ENCODE data around the gene SPNS3. TPM values are rescaled to one million over a fixed set of nuclear protein-coding genes. Genes with fewer than 3 reads are reported as not detected.

The SPNS3 gene
- polyA plus RNA-seq, 1 donor (not counting 4 experiments of a cell fraction or from before 2014, with no cell fraction given): not detected

GRCh38 chr17:4488989-4489595, 55.4 kb downstream of the SPNS3 start:
- Histone ChIP-seq H3K79me2 (ENCODE audit: control insufficient read depth, insufficient read depth, low read length) (no peaks in the 10 kb centered on the region), H3K4me3 (ENCODE audit: control insufficient read depth in 2 of 3, extremely low read depth in 1 of 3, insufficient read depth in 2 of 3, low read depth in 1 of 3, low read length in 3 of 3) (no peak overlapping the region), H3K9me3 (ENCODE audit: control insufficient read depth, low read depth, low read length) (no peaks in the 10 kb centered on the region), H3K36me3 (ENCODE audit: control insufficient read depth in 2 of 2, extremely low read depth in 1 of 2, insufficient read depth in 2 of 2, low read length in 2 of 2) (no peaks in the 10 kb centered on the region), H3K9ac (ENCODE audit: control insufficient read depth, extremely low read depth, insufficient read depth, low read length) (no peak overlapping the region), H2AFZ (ENCODE audit: control insufficient read depth, low read length) (no peak overlapping the region), H3K4me2 (ENCODE audit: control insufficient read depth, extremely low read depth, insufficient read depth, low read depth, low read length) (no peak overlapping the region), H3K4me1 (ENCODE audit: control insufficient read depth, extremely low read depth, insufficient read depth, low read length) (peaks cover 8% of the 10 kb centered on the region), H4K20me1 (ENCODE audit: control insufficient read depth, extremely low read depth, insufficient read depth, low read length) (no peaks in the 10 kb centered on the region), H3K27me3 (ENCODE audit: control insufficient read depth, extremely low read depth, insufficient read depth, low read length) (no peaks in the 10 kb centered on the region), H3K27ac (ENCODE audit: control insufficient read depth, insufficient read depth, low read length) (no peak overlapping the region), H3K9me1 (ENCODE audit: control insufficient read depth, extremely low read depth, insufficient read depth, low read length) (no peaks in the 10 kb centered on the region)
- DNase-seq (ENCODE audit: low read depth, low spot score) (no peak), FAIRE-seq (no peak)
- dilution Hi-C loops (cut with MboI; ENCODE audit: extremely low pct_ligation_motif_present, low sequenced_read_pairs): no loop called here
- no peak for TF ChIP-seq EZH2 (IDR thresholded peaks at IDR 0.05; ENCODE audit: low read length)
- TF ChIP-seq, protein P1, sequence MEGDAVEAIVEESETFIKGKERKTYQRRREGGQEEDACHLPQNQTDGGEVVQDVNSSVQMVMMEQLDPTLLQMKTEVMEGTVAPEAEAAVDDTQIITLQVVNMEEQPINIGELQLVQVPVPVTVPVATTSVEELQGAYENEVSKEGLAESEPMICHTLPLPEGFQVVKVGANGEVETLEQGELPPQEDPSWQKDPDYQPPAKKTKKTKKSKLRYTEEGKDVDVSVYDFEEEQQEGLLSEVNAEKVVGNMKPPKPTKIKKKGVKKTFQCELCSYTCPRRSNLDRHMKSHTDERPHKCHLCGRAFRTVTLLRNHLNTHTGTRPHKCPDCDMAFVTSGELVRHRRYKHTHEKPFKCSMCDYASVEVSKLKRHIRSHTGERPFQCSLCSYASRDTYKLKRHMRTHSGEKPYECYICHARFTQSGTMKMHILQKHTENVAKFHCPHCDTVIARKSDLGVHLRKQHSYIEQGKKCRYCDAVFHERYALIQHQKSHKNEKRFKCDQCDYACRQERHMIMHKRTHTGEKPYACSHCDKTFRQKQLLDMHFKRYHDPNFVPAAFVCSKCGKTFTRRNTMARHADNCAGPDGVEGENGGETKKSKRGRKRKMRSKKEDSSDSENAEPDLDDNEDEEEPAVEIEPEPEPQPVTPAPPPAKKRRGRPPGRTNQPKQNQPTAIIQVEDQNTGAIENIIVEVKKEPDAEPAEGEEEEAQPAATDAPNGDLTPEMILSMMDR (optimal IDR thresholded peaks at IDR 0.05 in 1 of 3, IDR thresholded peaks at IDR 0.05 in 1 of 3, conservative IDR thresholded peaks at IDR 0.05 in 1 of 3; ENCODE audit: extremely low read depth in 1 of 3, insufficient read depth in 2 of 3, low read length in 3 of 3): no peak

GRCh38 chr17:4490109-4490591, 56.4 kb downstream of the SPNS3 start:
- FAIRE-seq: no peak
- Histone ChIP-seq H3K4me3 (ENCODE audit: control insufficient read depth in 2 of 3, extremely low read depth in 1 of 3, insufficient read depth in 2 of 3, low read depth in 1 of 3, low read length in 3 of 3) (no peak overlapping the region), H3K9me1 (ENCODE audit: control insufficient read depth, extremely low read depth, insufficient read depth, low read length) (no peaks in the 10 kb centered on the region), H3K27ac (ENCODE audit: control insufficient read depth, insufficient read depth, low read length) (no peak overlapping the region), H2AFZ (ENCODE audit: control insufficient read depth, low read length) (no peak overlapping the region), H3K9ac (ENCODE audit: control insufficient read depth, extremely low read depth, insufficient read depth, low read length) (no peak overlapping the region), H3K4me1 (ENCODE audit: control insufficient read depth, extremely low read depth, insufficient read depth, low read length) (peaks cover 7% of the 10 kb centered on the region), H3K4me2 (ENCODE audit: control insufficient read depth, extremely low read depth, insufficient read depth, low read depth, low read length) (no peak overlapping the region), H3K36me3 (ENCODE audit: control insufficient read depth in 2 of 2, extremely low read depth in 1 of 2, insufficient read depth in 2 of 2, low read length in 2 of 2) (no peaks in the 10 kb centered on the region), H4K20me1 (ENCODE audit: control insufficient read depth, extremely low read depth, insufficient read depth, low read length) (no peaks in the 10 kb centered on the region), H3K9me3 (ENCODE audit: control insufficient read depth, low read depth, low read length) (no peaks in the 10 kb centered on the region), H3K27me3 (ENCODE audit: control insufficient read depth, extremely low read depth, insufficient read depth, low read length) (no peaks in the 10 kb centered on the region), H3K79me2 (ENCODE audit: control insufficient read depth, insufficient read depth, low read length) (no peaks in the 10 kb centered on the region)
- TF ChIP-seq EZH2 (IDR thresholded peaks at IDR 0.05; ENCODE audit: low read length): no peak
- TF ChIP-seq, protein P1 (optimal IDR thresholded peaks at IDR 0.05 in 1 of 3, IDR thresholded peaks at IDR 0.05 in 1 of 3, conservative IDR thresholded peaks at IDR 0.05 in 1 of 3; ENCODE audit: extremely low read depth in 1 of 3, insufficient read depth in 2 of 3, low read length in 3 of 3): no peak
- DNase-seq (ENCODE audit: low read depth, low spot score): no peak
- dilution Hi-C loops (cut with MboI; ENCODE audit: extremely low pct_ligation_motif_present, low sequenced_read_pairs): no loop called here
